Left ventricle myocardium inferior (tissue), 1 donor: ENCODE measurements around the gene TOP1. TPM values are rescaled to one million over a fixed set of nuclear protein-coding genes. Genes with fewer than 3 reads are reported as not detected.
A peak's percentile ranks its signal among the peaks of the same experiment; 100 is the strongest.

Experiments used
- DNase-seq: peaks from one replicate; pipeline ENCODE4 v3.0.0-alpha.2; 2020
- H3K27ac ChIP-seq: fragments of 200-600 bp; replicated peaks from 2 replicates; pipeline ENCODE4 v1.8.0; 2021
- H3K27me3 ChIP-seq: fragments of 200-600 bp; 2 replicates; pipeline ENCODE4 v1.8.0; 2021; ENCODE audit warnings: low read depth
- H3K36me3 ChIP-seq: fragments of 200-600 bp; 2 replicates; pipeline ENCODE4 v1.8.0; 2021
- H3K4me1 ChIP-seq: fragments of 200-600 bp; 2 replicates; pipeline ENCODE4 v1.8.0; 2021
- H3K4me3 ChIP-seq: fragments of 200-600 bp; 2 replicates; pipeline ENCODE4 v1.8.0; 2021; ENCODE audit warnings: mild to moderate bottlenecking, moderate library complexity
- H3K9me3 ChIP-seq: fragments of 200-600 bp; replicated peaks from 2 replicates; pipeline ENCODE4 v1.8.0; 2021
- intact Hi-C: fragments of 100-400 bp; cut with micrococcal nuclease; formaldehyde crosslinking; loops from one replicate; pipeline ENCODE4 v1.11.0; 2022
- total RNA-seq: library from RNA; stranded (reverse); fragmentation: NEBNext Ultra II Directional; extraction: Animal tissue kit (Norgen Biotek cat#: 25700); gene quantifications from one replicate; pipeline ENCODE4 v1.2.1, GENCODE V29; 2021
- TF ChIP-seq, protein P1 (sequence below): fragments of 200-600 bp; IDR thresholded peaks from 2 replicates; pipeline ENCODE4 v1.8.0; 2021; ENCODE audit warnings: antibody characterized with exemption, mild to moderate bottlenecking, borderline replicate concordance
- donor health status: DM: no; HTN: yes; CAD: no; lungs with severe emphysema.

TOP1 gene
- total RNA-seq, 1 donor from 2014 or later, result 23.9 TPM

DNA sequence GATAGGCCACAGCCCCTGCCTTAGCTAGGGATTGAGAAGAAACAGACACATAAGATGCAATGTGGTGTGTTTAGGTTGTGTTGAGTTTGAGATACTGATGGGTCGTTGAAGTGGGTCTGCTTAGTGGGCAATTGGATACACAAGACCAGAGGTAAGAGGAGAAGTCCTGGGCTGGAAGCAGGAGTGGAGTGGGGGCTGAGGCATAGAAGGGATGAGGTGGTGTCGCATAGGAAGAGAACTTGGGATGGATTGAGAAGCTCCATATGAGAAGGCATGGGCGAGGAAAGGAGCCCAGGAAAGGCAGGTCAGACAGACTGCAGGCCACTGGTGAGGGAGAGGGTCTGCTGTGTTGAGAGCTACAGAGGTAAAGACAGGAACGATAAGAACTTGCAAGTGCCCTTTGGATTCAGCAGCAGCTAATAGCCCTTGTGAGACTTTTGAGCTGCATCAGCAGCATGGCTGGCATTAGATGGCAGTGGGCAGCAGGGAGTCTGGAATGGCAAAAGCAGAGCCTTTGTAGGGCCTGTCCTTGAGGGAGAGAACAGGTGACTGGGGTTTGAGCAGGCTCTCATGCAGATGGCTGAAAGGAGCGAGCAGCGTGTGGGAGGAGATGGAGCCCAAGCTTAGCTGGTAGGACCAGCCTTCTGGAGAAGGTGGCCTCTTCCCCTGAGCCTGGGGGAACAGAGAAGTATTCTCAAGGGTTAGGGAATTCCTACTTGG lies 141.9 kb downstream of the TOP1 start:
- Histone ChIP-seq H3K4me1 (peaks cover 44% of the 10 kb centered on the region), H3K4me3 (no peak overlapping the region), H3K27me3 (no peaks in the 10 kb centered on the region), H3K36me3 (peaks cover 82% of the 10 kb centered on the region), H3K27ac (peak overlapping the region; percentile 89), H3K9me3 (no peaks in the 10 kb centered on the region)
- intact Hi-C loops, result loop anchor here (5.0 kb wide), 1 partner anchor 167 kb away; no protein-coding TSS in a partner anchor
- no peak for DNase-seq
- TF ChIP-seq, protein P1, sequence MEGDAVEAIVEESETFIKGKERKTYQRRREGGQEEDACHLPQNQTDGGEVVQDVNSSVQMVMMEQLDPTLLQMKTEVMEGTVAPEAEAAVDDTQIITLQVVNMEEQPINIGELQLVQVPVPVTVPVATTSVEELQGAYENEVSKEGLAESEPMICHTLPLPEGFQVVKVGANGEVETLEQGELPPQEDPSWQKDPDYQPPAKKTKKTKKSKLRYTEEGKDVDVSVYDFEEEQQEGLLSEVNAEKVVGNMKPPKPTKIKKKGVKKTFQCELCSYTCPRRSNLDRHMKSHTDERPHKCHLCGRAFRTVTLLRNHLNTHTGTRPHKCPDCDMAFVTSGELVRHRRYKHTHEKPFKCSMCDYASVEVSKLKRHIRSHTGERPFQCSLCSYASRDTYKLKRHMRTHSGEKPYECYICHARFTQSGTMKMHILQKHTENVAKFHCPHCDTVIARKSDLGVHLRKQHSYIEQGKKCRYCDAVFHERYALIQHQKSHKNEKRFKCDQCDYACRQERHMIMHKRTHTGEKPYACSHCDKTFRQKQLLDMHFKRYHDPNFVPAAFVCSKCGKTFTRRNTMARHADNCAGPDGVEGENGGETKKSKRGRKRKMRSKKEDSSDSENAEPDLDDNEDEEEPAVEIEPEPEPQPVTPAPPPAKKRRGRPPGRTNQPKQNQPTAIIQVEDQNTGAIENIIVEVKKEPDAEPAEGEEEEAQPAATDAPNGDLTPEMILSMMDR, result no peak

DNA sequence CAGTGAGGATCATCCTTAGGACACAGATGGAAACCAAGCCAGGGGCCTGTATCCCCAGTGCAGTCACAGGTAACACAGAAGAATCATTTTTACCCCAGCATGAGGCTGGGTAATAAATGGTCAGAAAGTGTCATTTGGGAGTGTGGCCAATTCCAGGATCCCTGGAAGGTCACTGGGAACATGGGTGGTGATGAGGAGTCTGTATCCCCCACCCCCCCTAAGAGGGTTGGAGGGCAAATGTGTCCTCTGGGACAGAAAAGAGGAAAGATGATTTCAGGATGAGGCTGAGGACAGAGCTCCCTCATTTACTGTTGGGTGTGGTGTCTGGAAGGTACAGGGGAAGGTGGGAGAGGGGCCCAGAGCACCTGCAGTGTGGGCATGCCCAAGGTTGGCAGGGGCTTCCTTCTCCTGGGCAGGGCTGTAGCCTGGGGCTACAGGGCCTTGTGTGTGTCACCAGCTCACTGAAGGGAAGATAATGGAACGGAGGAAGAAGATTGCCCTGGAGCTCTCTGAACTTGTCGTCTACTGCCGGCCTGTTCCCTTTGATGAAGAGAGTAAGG lies 143.2 kb downstream of the TOP1 start:
- Histone ChIP-seq H3K9me3 (no peaks in the 10 kb centered on the region), H3K4me3 (no peak overlapping the region), H3K4me1 (peaks cover 56% of the 10 kb centered on the region), H3K27me3 (no peaks in the 10 kb centered on the region), H3K27ac (peak overlapping the region; percentile 89), H3K36me3 (peaks cover 69% of the 10 kb centered on the region)
- no peak for DNase-seq
- TF ChIP-seq, protein P1, result no peak
- intact Hi-C loops, result loop anchor here (5.0 kb wide), 1 partner anchor 165 kb away; no protein-coding TSS in a partner anchor

DNA sequence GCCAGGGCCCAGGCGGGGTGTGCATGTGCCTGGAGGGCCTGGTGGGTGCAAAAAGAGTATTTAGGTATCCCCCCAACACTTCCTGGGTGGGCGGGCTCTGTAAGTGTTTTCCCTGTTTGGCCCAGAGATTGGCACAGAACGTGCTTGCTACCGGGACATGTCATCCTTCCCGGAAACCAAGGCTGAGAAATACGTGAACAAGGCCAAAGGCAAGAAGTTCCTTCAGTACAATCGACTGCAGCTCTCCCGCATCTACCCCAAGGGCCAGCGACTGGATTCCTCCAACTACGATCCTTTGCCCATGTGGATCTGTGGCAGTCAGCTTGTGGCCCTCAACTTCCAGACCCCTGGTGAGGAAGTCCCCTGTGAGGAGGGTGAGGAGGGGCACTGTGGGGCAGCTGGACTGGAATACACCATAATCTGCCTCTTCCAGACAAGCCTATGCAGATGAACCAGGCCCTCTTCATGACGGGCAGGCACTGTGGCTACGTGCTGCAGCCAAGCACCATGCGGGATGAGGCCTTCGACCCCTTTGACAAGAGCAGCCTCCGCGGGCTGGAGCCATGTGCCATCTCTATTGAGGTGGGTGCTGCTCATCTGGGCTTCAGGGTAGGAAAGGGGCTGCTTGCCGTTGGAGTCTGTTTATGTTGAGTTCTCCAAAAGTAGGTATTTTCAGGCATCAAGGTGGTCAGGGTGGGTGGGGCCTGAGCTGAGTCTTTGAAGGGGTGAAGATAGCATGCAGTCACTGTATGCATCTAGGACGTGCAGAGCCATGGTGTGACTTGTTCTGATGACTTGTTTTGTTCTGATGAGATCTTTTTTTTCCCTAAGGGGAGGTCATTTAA lies 143.9 kb downstream of the TOP1 start:
- no peak for DNase-seq
- H3K4me1 ChIP-seq, result peaks cover 63% of the 10 kb centered on the region

DNA sequence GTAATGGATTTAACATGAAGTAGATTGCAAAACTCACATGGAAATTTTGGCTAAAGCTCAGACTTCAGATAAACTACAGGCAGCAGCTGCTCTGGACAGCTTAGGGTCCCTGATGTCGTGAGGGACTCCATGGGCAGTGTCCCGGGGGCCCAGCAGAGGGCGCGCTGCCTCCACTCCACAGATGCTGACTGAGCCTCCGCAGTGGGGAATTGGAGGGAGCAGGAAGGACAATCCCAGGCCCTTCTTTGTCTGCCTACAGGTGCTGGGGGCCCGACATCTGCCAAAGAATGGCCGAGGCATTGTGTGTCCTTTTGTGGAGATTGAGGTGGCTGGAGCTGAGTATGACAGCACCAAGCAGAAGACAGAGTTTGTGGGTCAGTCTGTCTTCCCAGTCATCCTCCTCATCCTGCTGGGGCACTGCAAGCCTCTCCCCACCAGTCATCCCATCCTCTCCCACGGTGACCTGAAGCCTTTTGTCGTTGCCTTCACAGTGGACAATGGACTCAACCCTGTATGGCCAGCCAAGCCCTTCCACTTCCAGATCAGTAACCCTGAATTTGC lies 144.6 kb downstream of the TOP1 start:
- peak; percentile 90 for DNase-seq
- TF ChIP-seq, protein P1, result peak; percentile 99
- peaks cover 55% of the 10 kb centered on the region for H3K36me3 ChIP-seq
- H3K4me3 ChIP-seq, result no peak overlapping the region
- peaks cover 71% of the 10 kb centered on the region for H3K4me1 ChIP-seq
- intact Hi-C loops, result loop anchor here (5.0 kb wide), 1 partner anchor 164 kb away; no protein-coding TSS in a partner anchor
- H3K27ac ChIP-seq, result peak overlapping the region; percentile 89
- no peaks in the 10 kb centered on the region for H3K9me3 ChIP-seq
- H3K27me3 ChIP-seq, result no peaks in the 10 kb centered on the region

More for the DNA sequence above, 143.9 kb downstream of the TOP1 start:
- intact Hi-C loops, result loop anchor here (5.0 kb wide), 1 partner anchor 165 kb away; no protein-coding TSS in a partner anchor
- Histone ChIP-seq H3K27ac (peak overlapping the region; percentile 89), H3K4me3 (no peak overlapping the region), H3K36me3 (peaks cover 62% of the 10 kb centered on the region), H3K27me3 (no peaks in the 10 kb centered on the region), H3K9me3 (no peaks in the 10 kb centered on the region)
- TF ChIP-seq, protein P1, result no peak

DNA sequence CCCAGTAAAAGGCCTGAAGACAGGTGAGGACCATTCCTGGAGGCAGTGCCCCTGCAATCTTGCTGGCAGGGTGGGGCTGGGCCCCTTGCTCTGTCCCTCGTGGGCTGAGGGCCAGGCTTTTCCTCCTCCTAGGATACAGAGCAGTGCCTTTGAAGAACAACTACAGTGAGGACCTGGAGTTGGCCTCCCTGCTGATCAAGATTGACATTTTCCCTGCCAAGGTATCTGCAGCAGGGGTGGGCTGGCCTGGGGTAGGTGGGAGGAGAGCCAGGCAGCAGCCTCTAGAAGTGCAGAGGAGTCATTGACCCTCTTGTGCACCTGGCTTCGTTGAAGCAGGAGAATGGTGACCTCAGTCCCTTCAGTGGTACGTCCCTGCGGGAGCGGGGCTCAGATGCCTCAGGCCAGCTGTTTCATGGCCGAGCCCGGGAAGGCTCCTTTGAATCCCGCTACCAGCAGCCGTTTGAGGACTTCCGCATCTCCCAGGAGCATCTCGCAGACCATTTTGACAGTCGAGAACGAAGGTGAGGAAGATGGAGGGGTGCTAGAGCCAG lies 145.2 kb downstream of the TOP1 start:
- DNase-seq, result no peak
- H3K27me3 ChIP-seq, result no peaks in the 10 kb centered on the region
- no peaks in the 10 kb centered on the region for H3K9me3 ChIP-seq
- no peak overlapping the region for H3K4me3 ChIP-seq
- H3K27ac ChIP-seq, result peak overlapping the region; percentile 89
- peaks cover 77% of the 10 kb centered on the region for H3K4me1 ChIP-seq
- intact Hi-C loops, result loop anchor here (5.0 kb wide), 1 partner anchor 163 kb away; no protein-coding TSS in a partner anchor
- peaks cover 48% of the 10 kb centered on the region for H3K36me3 ChIP-seq
- TF ChIP-seq, protein P1, result no peak
